PFSK-1 (cell line): Measurements from ENCODE around the gene REXO2.
A peak's percentile ranks its signal among the peaks of the same experiment; 100 is the strongest.

ENCODE experiments used
- FOXP2 ChIP-seq: optimal IDR thresholded peaks from 2 replicates; pipeline ENCODE3; 2011; ENCODE audit warnings: borderline replicate concordance, control low read depth, inconsistent platforms; ENCODE audit not compliant: insufficient read depth; ENCODE audit errors: extremely low read length, extremely low read depth
- POLR2AphosphoS5 ChIP-seq: IDR thresholded peaks from 2 replicates; pipeline ENCODE4 v1.6.1; 2012; ENCODE audit warnings: low read depth, mild to moderate bottlenecking, control low read depth, low read length, moderate library complexity
- SIN3A ChIP-seq: IDR thresholded peaks from 2 replicates; pipeline ENCODE4 v1.6.1; 2012; ENCODE audit warnings: mild to moderate bottlenecking, low read length, moderate library complexity, borderline replicate concordance; ENCODE audit not compliant: insufficient read depth
- TAF1 ChIP-seq: IDR thresholded peaks from 2 replicates; pipeline ENCODE4 v1.6.1; 2012; ENCODE audit warnings: low read length, control low read depth, borderline replicate concordance; ENCODE audit not compliant: insufficient read depth
- TF ChIP-seq, protein P1 (sequence below), 2 experiments: IDR thresholded peaks; 2 replicates each; pipeline versions ENCODE4 v1.6.1 to v1.8.0; 2011 to 2012; ENCODE audit warnings: low read depth in 2 of 2, low read length in 2 of 2, control low read depth in 1 of 2, inconsistent platforms in 1 of 2, mild to moderate bottlenecking in 1 of 2, moderate library complexity in 1 of 2; ENCODE audit not compliant: insufficient read depth in 1 of 2

DNA sequence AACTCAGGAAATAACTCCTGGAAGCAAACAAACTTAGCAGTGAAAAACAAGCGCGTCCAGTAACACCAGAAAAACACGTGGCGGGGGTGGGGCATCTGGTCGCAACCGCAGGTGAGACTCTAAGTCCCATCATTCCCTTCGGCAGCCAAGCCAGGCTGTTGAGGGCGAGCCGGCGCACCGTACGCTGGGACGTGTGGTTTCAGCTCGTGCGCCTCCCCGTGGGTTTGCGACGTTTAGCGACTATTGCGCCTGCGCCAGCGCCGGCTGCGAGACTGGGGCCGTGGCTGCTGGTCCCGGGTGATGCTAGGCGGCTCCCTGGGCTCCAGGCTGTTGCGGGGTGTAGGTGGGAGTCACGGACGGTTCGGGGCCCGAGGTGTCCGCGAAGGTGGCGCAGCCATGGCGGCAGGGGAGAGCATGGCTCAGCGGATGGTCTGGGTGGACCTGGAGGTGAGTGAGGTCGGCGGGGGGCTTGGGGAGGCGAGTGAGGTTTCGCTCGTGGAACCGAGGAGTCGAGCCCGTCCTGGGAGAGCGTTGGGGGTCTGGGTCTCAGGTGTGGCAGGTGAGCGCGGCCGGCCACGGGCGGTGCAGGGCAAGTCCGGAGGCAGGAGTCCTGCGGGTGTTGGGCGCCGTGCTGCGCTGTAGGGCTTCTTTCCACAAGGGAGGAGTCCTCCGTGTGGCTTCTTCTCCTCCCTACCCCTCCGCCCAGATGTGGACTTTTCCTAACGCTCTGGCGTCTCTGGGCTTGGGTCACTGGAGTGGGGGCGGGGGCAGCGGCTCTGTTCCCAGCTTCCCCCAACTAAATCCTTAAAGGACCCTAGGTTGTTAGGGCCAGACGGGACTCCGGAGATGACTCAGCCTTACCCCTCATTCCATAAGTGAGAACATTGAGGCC, at the start of gene REXO2:
- TF ChIP-seq, protein P1, sequence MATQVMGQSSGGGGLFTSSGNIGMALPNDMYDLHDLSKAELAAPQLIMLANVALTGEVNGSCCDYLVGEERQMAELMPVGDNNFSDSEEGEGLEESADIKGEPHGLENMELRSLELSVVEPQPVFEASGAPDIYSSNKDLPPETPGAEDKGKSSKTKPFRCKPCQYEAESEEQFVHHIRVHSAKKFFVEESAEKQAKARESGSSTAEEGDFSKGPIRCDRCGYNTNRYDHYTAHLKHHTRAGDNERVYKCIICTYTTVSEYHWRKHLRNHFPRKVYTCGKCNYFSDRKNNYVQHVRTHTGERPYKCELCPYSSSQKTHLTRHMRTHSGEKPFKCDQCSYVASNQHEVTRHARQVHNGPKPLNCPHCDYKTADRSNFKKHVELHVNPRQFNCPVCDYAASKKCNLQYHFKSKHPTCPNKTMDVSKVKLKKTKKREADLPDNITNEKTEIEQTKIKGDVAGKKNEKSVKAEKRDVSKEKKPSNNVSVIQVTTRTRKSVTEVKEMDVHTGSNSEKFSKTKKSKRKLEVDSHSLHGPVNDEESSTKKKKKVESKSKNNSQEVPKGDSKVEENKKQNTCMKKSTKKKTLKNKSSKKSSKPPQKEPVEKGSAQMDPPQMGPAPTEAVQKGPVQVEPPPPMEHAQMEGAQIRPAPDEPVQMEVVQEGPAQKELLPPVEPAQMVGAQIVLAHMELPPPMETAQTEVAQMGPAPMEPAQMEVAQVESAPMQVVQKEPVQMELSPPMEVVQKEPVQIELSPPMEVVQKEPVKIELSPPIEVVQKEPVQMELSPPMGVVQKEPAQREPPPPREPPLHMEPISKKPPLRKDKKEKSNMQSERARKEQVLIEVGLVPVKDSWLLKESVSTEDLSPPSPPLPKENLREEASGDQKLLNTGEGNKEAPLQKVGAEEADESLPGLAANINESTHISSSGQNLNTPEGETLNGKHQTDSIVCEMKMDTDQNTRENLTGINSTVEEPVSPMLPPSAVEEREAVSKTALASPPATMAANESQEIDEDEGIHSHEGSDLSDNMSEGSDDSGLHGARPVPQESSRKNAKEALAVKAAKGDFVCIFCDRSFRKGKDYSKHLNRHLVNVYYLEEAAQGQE (IDR thresholded peaks at IDR 0.05; ENCODE audit: insufficient read depth in 1 of 2, low read depth in 2 of 2, low read length in 2 of 2): 0 out of 4 replicates have a peak, but pooled peaks of 1 of the 2 experiments have one; percentile 33
- TF ChIP-seq POLR2AphosphoS5 (peak; percentile 73), TAF1 (no peak), FOXP2 (peak; percentile 85), SIN3A (peak; percentile 78; the same call in 1 of the 2 replicates)
